Mucosa of descending colon (tissue), 3 donors: ENCODE data around the gene SLC30A9. TPM values are rescaled to one million over a fixed set of nuclear protein-coding genes. Genes with fewer than 3 reads are reported as not detected.

ENCODE experiments used
- ATAC-seq: fragments of 200-7000 bp; cut with Tn5 transposase; one replicate; pipeline ENCODE4 v1.9.1; 2020; ENCODE audit warnings: mild to moderate bottlenecking, moderate library complexity
- DNase-seq, 3 donors: peaks; one replicate each; pipeline ENCODE4 v3.0.0-alpha.2; 2020
- H3K36me3 ChIP-seq: fragments of 200-600 bp; one replicate; pipeline ENCODE4 v1.8.0; 2021; ENCODE audit warnings: low read depth, mild to moderate bottlenecking
- H3K4me1 ChIP-seq: fragments of 200-600 bp; one replicate; pipeline ENCODE4 v1.8.0; 2021; ENCODE audit warnings: low read depth, mild to moderate bottlenecking
- H3K4me3 ChIP-seq: fragments of 200-600 bp; one replicate; pipeline ENCODE4 v1.8.0; 2021; ENCODE audit warnings: mild to moderate bottlenecking
- H3K9me3 ChIP-seq: fragments of 200-600 bp; one replicate; pipeline ENCODE4 v1.8.0; 2021; ENCODE audit warnings: mild to moderate bottlenecking
- intact Hi-C, 2 donors: fragments of 100-400 bp; cut with DNase I in 1 of 2; cut with micrococcal nuclease in 1 of 2; formaldehyde crosslinking; loops; one replicate each; pipeline versions ENCODE4 v1.11.0 to v1.11.1; 2022; cut with DNase I, micrococcal nuclease
- total RNA-seq, 3 donors: library from RNA; stranded (reverse); fragmentation: NEBNext Ultra II Directional in 2 of 3; extraction: Animal tissue kit (Norgen Biotek cat#: 25700) in 2 of 3; gene quantifications; one replicate each; pipeline versions ENCODE4 v1.2.1 to v1.2.4, GENCODE V29; 2021 to 2023
- TF ChIP-seq, protein P1 (sequence below): fragments of 200-600 bp; IDR thresholded peaks from one replicate; pipeline ENCODE4 v1.8.0; 2022; ENCODE audit warnings: antibody characterized with exemption, mild to moderate bottlenecking
- donor health status: DM: no; HTN: no; CAD: no; lungs with moderate emphysema.
- donor health status: DM: no; HTN: no; CAD: no.
- donor health status: DM: no; HTN: yes; CAD: no.

Gene SLC30A9
- total RNA-seq, 3 donors from 2014 or later = 44.6 to 63.2 (median 57.8) TPM

DNA sequence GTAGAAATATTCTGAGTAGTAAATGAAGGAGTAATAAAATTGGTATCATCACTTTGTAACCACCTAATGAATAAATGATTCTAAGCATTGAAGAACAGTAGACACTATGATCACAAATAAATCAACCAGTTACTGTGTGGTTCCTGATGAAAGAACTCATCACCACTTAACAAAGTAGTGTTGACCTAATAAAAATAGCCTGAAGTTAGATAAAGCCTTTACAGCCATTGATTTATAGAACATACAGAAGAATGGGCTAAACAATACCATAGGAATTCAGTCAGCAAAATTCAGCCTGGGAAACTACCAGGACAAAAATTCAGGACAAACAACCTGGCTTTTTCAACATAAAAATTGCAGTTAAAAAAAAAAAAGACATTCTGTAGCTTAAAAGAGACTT lies 9.0 kb downstream of the SLC30A9 start:
- ATAC-seq (no peak), DNase-seq (no peak)
- Histone ChIP-seq H3K9me3 (no peaks in the 10 kb centered on the region), H3K4me1 (no peaks in the 10 kb centered on the region), H3K36me3 (no peaks in the 10 kb centered on the region), H3K4me3 (no peak overlapping the region)
- intact Hi-C loops = no loop called here
- TF ChIP-seq, protein P1, sequence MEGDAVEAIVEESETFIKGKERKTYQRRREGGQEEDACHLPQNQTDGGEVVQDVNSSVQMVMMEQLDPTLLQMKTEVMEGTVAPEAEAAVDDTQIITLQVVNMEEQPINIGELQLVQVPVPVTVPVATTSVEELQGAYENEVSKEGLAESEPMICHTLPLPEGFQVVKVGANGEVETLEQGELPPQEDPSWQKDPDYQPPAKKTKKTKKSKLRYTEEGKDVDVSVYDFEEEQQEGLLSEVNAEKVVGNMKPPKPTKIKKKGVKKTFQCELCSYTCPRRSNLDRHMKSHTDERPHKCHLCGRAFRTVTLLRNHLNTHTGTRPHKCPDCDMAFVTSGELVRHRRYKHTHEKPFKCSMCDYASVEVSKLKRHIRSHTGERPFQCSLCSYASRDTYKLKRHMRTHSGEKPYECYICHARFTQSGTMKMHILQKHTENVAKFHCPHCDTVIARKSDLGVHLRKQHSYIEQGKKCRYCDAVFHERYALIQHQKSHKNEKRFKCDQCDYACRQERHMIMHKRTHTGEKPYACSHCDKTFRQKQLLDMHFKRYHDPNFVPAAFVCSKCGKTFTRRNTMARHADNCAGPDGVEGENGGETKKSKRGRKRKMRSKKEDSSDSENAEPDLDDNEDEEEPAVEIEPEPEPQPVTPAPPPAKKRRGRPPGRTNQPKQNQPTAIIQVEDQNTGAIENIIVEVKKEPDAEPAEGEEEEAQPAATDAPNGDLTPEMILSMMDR = no peak

DNA sequence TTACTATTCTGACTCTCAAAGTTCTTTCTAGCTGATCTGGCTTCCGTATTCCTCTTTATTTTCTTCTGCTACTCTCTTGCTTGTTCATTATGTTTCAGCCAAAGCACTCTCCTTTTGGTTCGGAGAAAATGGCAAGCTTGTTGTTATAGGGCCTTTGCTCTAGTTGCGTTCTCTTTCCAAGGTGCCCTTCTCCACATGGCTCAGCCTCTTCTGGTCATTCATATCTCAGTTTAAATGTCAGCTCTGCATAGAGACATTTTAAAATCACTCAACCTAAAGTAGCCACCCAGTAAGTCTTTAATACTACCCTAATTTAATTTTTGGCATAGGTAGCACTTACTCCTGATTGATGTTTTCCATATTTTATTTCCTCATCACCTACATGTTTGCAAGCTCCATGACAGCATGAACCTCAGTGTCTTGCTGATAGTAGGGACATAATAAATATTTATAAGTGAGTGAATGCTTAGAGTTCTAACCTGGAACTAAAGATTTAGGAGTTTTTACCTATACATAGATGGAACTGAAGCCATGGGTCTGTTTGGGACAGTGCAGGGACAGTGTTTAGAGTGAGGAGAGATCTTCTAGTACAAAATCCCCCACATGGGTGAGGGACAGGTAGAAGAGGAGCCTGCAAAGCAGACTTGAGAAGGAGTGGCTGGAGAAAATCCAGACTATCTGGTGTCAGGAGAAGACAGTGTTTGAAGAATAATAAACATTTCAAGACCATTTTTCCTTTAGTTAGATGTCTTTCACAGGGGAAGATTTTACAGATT lies 17.9 kb downstream of the SLC30A9 start:
- DNase-seq (no peak), ATAC-seq (no peak)
- H3K4me3 ChIP-seq = no peak overlapping the region
- intact Hi-C loops = no loop called here
- no peaks in the 10 kb centered on the region for H3K9me3 ChIP-seq
- no peaks in the 10 kb centered on the region for H3K4me1 ChIP-seq
- H3K36me3 ChIP-seq = no peaks in the 10 kb centered on the region
- TF ChIP-seq, protein P1 = no peak

DNA sequence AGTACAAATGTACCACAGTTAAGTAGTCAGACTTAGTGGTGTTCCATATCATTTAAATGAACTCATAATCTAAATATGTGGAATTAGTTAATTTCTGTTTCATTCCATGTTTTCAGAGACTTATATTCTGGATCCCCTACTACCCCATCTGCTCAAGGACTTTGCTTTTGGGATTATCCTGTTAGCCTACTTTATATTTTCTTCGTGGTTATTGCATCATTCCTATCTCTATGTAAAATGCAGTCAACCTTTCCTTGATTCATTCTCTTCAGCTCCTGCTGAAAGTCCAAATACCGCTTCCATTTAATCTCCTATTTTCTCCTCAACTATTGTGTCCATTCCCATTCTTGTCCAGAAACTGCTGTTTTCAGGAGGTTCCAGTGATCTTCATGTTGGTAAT lies 25.1 kb downstream of the SLC30A9 start:
- TF ChIP-seq, protein P1 = no peak
- Histone ChIP-seq H3K9me3 (no peaks in the 10 kb centered on the region), H3K4me3 (no peak overlapping the region), H3K4me1 (no peaks in the 10 kb centered on the region), H3K36me3 (no peaks in the 10 kb centered on the region)
- DNase-seq (no peak), ATAC-seq (no peak)
- intact Hi-C loops = no loop called here

DNA sequence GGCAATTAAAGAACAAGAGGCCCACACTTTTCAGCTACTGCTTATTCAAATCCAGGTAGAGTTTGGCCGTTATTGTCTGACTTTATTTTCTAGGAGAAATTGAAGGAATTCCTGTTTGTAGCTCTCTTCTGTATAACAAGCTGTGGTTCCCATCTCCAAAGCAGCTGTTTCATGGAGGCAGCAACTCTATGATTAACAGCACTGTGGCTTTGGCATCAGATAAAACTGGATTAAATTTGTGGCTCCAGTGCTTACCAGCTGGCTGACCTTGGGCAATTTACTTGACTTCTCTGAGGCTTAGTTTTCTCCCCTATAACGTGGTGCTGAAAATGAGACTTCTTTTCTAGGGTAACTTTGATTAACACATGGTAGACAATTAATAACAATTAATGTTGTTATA lies 28.1 kb downstream of the SLC30A9 start:
- Histone ChIP-seq H3K9me3 (no peaks in the 10 kb centered on the region), H3K4me1 (no peaks in the 10 kb centered on the region), H3K4me3 (no peak overlapping the region), H3K36me3 (no peaks in the 10 kb centered on the region)
- DNase-seq = no peak
- ATAC-seq = no peak
- intact Hi-C loops = no loop called here
- TF ChIP-seq, protein P1 = no peak

DNA sequence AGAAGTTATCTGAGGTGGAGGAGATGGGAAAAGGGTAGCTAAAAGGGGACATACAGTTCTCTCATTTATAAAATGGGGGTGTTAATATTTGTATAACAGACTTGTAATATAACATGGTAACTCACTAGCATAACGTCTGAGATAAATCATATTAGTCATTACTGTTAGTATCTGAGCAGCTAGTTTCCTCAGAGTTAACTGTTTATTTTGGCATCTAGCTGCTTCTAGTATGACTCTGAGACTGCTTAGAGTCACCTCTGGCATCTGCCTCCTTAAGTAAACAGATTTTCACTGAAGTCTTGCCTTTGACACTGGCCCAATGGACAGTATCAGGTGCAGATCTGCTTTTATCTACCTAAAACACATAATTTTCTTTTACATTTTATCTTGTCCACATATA lies 58.1 kb downstream of the SLC30A9 start:
- ATAC-seq = no peak
- TF ChIP-seq, protein P1 = no peak
- Histone ChIP-seq H3K36me3 (no peaks in the 10 kb centered on the region), H3K9me3 (no peaks in the 10 kb centered on the region), H3K4me1 (no peaks in the 10 kb centered on the region), H3K4me3 (no peak overlapping the region)
- intact Hi-C loops = no loop called here
- no peak for DNase-seq
